DOHH2 (cell line): ENCODE measurements around the gene CTLA4.

Source experiments
- H3F3A ChIP-seq: fragments of 200-600 bp; sonication (generic), shearing (Covaris generic); 2 replicates; pipeline ENCODE4 v1.6.0; 2016; ENCODE audit warnings: antibody characterized with exemption, mild to moderate bottlenecking; ENCODE audit not compliant: control insufficient read depth, insufficient read depth
- H3K27ac ChIP-seq: fragments of 200-600 bp; sonication (generic); 2 replicates; pipeline ENCODE4 v1.5.1; 2014; ENCODE audit warnings: low read depth, mild to moderate bottlenecking, low read length, moderate library complexity
- H3K27me3 ChIP-seq: fragments of 200-600 bp; sonication (generic); 2 replicates; pipeline ENCODE4 v1.6.1; 2014; ENCODE audit warnings: mild to moderate bottlenecking, low read length, mixed read lengths; ENCODE audit not compliant: control insufficient read depth
- H3K36me3 ChIP-seq: fragments of 200-600 bp; sonication (generic); 2 replicates; pipeline ENCODE4 v1.6.1; 2014; ENCODE audit warnings: mild to moderate bottlenecking, low read length, moderate library complexity, mixed read lengths; ENCODE audit not compliant: control insufficient read depth
- H3K4me1 ChIP-seq: fragments of 200-600 bp; sonication (generic); 2 replicates; pipeline ENCODE4 v1.6.1; 2014; ENCODE audit warnings: mild to moderate bottlenecking, low read length, mixed read lengths; ENCODE audit not compliant: control insufficient read depth
- H3K4me2 ChIP-seq: fragments of 200-600 bp; sonication (generic); 2 replicates; pipeline ENCODE4 v1.6.0; 2014; ENCODE audit warnings: mild to moderate bottlenecking, low read length, moderate library complexity
- H3K4me3 ChIP-seq: fragments of 200-600 bp; sonication (generic); 2 replicates; pipeline ENCODE4 v1.5.1; 2014; ENCODE audit warnings: mild to moderate bottlenecking, low read length, mixed read lengths
- H3K79me2 ChIP-seq: fragments of 200-600 bp; sonication (generic); 2 replicates; pipeline ENCODE4 v1.6.1; 2014; ENCODE audit warnings: mild to moderate bottlenecking, low read length, mixed read lengths; ENCODE audit not compliant: control insufficient read depth
- H3K9me2 ChIP-seq: fragments of 200-600 bp; sonication (generic); replicated peaks from 2 replicates; pipeline ENCODE4 v1.6.1; 2014; ENCODE audit warnings: mild to moderate bottlenecking, low read length, mixed read lengths; ENCODE audit not compliant: control insufficient read depth
- H3K9me3 ChIP-seq: fragments of 200-600 bp; sonication (generic); 2 replicates; pipeline ENCODE4 v1.6.1; 2014; ENCODE audit warnings: antibody characterized with exemption, low read length, mixed read lengths; ENCODE audit not compliant: control insufficient read depth, insufficient read depth
- H4K20me1 ChIP-seq: fragments of 200-600 bp; sonication (generic); 2 replicates; pipeline ENCODE4 v1.6.0; 2014; ENCODE audit warnings: low read depth, mild to moderate bottlenecking, antibody characterized with exemption, low read length, moderate library complexity; ENCODE audit not compliant: control insufficient read depth, insufficient read depth
- CTCF ChIP-seq: fragments of 200-600 bp; sonication (generic); IDR thresholded peaks from one replicate; pipeline ENCODE4 v1.5.1; 2014; ENCODE audit warnings: antibody characterized with exemption, mild to moderate bottlenecking, low read depth, low read length; ENCODE audit not compliant: poor library complexity, severe bottlenecking
- EZH2phosphoT487 ChIP-seq: fragments of 200-600 bp; sonication (generic); IDR thresholded peaks from 2 replicates; pipeline ENCODE4 v1.6.1; 2017; ENCODE audit warnings: borderline replicate concordance, mild to moderate bottlenecking, antibody characterized with exemption, low read length, moderate library complexity, mixed read lengths

CTLA4 gene

GRCh38 chr2:203841654-203842053, 25.9 kb upstream of the CTLA4 start:
- Histone ChIP-seq H3K36me3 (no peaks in the 10 kb centered on the region), H3K4me3 (no peak overlapping the region), H4K20me1 (no peaks in the 10 kb centered on the region), H3F3A (no peaks in the 10 kb centered on the region), H3K4me1 (no peaks in the 10 kb centered on the region), H3K9me2 (no peaks in the 10 kb centered on the region), H3K4me2 (no peak overlapping the region), H3K27ac (no peak overlapping the region), H3K9me3 (no peaks in the 10 kb centered on the region), H3K27me3 (peaks cover 14% of the 10 kb centered on the region), H3K79me2 (no peaks in the 10 kb centered on the region)
- TF ChIP-seq EZH2phosphoT487 (no peak), CTCF (no peak)

DNA sequence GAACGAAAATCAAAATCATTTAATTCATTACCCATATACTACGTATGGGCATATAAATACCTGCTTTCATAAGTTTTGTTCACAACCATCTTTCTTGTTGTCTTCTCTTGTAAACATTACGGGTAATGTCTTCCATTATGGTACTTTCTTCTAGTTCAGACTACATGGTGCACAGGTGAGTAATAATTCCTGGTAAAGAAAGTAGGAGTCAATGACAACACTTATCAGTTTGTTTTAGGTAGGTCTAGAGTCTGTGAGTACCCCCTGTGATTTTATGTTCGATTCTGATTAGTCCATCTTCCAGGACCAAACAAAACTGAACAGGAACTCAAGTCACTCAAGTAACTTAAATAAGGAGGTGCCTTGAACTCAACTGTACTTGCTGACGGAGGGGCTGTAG, 25.2 kb upstream of the CTLA4 start:
- H3K9me2 ChIP-seq = no peaks in the 10 kb centered on the region
- H3F3A ChIP-seq = no peaks in the 10 kb centered on the region
- no peaks in the 10 kb centered on the region for H3K79me2 ChIP-seq
- H3K4me1 ChIP-seq = no peaks in the 10 kb centered on the region
- no peaks in the 10 kb centered on the region for H3K9me3 ChIP-seq
- no peaks in the 10 kb centered on the region for H3K36me3 ChIP-seq
- H3K27me3 ChIP-seq = peaks cover 14% of the 10 kb centered on the region
- TF ChIP-seq CTCF (no peak), EZH2phosphoT487 (no peak)
- no peak overlapping the region for H3K27ac ChIP-seq
- H3K4me3 ChIP-seq = no peak overlapping the region
- no peaks in the 10 kb centered on the region for H4K20me1 ChIP-seq
- H3K4me2 ChIP-seq = no peak overlapping the region

DNA sequence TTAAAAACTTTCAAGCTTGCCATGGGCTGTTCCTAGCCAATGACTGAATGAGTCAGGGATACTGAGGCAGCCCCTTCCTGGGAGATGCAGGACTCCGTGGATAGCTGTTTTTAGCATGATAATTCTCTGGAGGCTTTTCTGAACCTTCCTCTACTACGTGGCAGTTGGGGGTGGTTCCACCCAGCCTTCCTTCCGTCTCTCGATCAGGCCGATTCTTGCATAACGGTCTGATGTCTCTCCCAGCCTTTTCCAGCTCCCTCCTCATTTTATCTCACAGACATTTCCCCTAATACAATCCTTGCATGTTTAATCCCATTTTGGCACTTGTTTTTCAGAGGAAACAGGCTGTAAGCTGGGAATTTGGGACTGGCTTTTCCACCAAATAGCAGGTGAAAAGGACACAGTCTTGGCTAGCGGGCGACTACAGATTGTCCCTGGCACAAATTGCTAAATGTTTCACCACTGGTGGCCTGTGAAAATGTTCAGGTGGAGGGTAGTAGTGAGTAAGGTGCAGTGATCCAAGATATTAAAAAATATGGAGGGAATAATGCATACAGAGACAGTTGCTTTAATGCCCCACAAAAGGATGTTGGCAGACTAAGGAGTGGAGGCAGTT, 21.0 kb upstream of the CTLA4 start:
- H3K9me2 ChIP-seq = no peaks in the 10 kb centered on the region
- no peaks in the 10 kb centered on the region for H3F3A ChIP-seq
- H4K20me1 ChIP-seq = no peaks in the 10 kb centered on the region
- peaks cover 7% of the 10 kb centered on the region for H3K27me3 ChIP-seq
- H3K4me1 ChIP-seq = no peaks in the 10 kb centered on the region
- no peak overlapping the region for H3K4me2 ChIP-seq
- no peak overlapping the region for H3K4me3 ChIP-seq
- H3K9me3 ChIP-seq = no peaks in the 10 kb centered on the region
- no peaks in the 10 kb centered on the region for H3K79me2 ChIP-seq
- TF ChIP-seq CTCF (no peak), EZH2phosphoT487 (no peak)
- H3K27ac ChIP-seq = no peak overlapping the region
- H3K36me3 ChIP-seq = no peaks in the 10 kb centered on the region

- no peaks in the 10 kb centered on the region for H3F3A ChIP-seq
- no peak overlapping the region for H3K4me2 ChIP-seq
- no peaks in the 10 kb centered on the region for H3K4me1 ChIP-seq
- H3K27ac ChIP-seq = no peak overlapping the region
- no peaks in the 10 kb centered on the region for H3K27me3 ChIP-seq
- H3K4me3 ChIP-seq = no peak overlapping the region
- no peaks in the 10 kb centered on the region for H3K79me2 ChIP-seq
- TF ChIP-seq CTCF (no peak), EZH2phosphoT487 (no peak)
- H3K9me3 ChIP-seq = no peaks in the 10 kb centered on the region
- H4K20me1 ChIP-seq = no peaks in the 10 kb centered on the region
- no peaks in the 10 kb centered on the region for H3K9me2 ChIP-seq
- H3K36me3 ChIP-seq = no peaks in the 10 kb centered on the region
Observed at GRCh38 chr2:203849010-203849409, 18.6 kb upstream of the CTLA4 start.
